PC-3 (cell line): Measurements from ENCODE around the gene UNC13A.

Experiments
- EZH2 ChIP-seq: fragments of 300-600 bp; sonication (generic); IDR thresholded peaks from one replicate; pipeline ENCODE4 v1.6.1; 2017; ENCODE audit warnings: antibody characterized with exemption, mild to moderate bottlenecking, low read length; ENCODE audit not compliant: unreplicated experiment
- EZH2phosphoT487 ChIP-seq: fragments of 300-600 bp; sonication (generic); IDR thresholded peaks from 2 replicates; pipeline ENCODE4 v1.6.1; 2018; ENCODE audit warnings: mild to moderate bottlenecking, antibody characterized with exemption, low read length, borderline replicate concordance
- TF ChIP-seq, protein P1 (sequence below): fragments of 300-600 bp; sonication (generic); conservative IDR thresholded peaks from 2 replicates; pipeline ENCODE4 v1.5.1; 2017; ENCODE audit warnings: antibody characterized with exemption, low read depth, mild to moderate bottlenecking, low read length

DNA sequence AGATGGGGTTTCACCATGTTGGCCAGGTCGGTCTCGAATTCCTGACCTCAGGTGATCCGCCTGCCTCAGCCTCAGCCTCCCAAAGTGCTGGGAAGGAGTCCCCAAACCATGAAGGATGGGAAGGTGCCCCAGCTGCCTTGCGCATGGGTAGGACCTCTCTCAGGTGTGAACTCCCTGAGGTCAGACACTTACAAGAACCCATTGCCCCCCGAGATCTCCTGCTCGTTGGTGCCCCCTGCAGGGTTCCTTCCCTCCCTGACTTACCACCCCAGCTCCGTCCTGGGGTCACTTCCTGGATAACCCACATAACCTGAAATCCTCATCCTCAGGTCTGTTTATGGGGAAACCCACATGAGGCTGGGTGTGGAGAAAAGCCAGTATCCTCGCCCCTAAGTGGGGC, 41.7 kb downstream of the UNC13A start:
- TF ChIP-seq, protein P1, sequence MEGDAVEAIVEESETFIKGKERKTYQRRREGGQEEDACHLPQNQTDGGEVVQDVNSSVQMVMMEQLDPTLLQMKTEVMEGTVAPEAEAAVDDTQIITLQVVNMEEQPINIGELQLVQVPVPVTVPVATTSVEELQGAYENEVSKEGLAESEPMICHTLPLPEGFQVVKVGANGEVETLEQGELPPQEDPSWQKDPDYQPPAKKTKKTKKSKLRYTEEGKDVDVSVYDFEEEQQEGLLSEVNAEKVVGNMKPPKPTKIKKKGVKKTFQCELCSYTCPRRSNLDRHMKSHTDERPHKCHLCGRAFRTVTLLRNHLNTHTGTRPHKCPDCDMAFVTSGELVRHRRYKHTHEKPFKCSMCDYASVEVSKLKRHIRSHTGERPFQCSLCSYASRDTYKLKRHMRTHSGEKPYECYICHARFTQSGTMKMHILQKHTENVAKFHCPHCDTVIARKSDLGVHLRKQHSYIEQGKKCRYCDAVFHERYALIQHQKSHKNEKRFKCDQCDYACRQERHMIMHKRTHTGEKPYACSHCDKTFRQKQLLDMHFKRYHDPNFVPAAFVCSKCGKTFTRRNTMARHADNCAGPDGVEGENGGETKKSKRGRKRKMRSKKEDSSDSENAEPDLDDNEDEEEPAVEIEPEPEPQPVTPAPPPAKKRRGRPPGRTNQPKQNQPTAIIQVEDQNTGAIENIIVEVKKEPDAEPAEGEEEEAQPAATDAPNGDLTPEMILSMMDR: 0 out of 2 replicates have a peak, but pooled peaks have one; percentile 23
- TF ChIP-seq EZH2 (no peak), EZH2phosphoT487 (no peak)
